Spinal cord (tissue), 10 donors: ENCODE data around the gene CRYL1. TPM values are rescaled to one million over a fixed set of nuclear protein-coding genes. Genes with fewer than 3 reads are reported as not detected.

ENCODE experiments used
- DNase-seq, 6 donors: peaks; one replicate each; pipeline versions ENCODE4 v3.0.0 to v3.0.0-alpha.2; 2013 to 2015; ENCODE audit warnings: low spot score in 6 of 6, low read depth in 4 of 6
- H3K27ac ChIP-seq: one replicate; pipeline ENCODE4 v1.5.1; 2013; ENCODE audit warnings: low read depth, low read length, control low read depth
- H3K27me3 ChIP-seq: one replicate; pipeline ENCODE4 v1.6.1; 2013; ENCODE audit warnings: low read length; ENCODE audit not compliant: control insufficient read depth, insufficient read depth
- H3K36me3 ChIP-seq: one replicate; pipeline ENCODE4 v1.6.1; 2013; ENCODE audit warnings: low read length; ENCODE audit not compliant: control insufficient read depth, insufficient read depth
- H3K4me1 ChIP-seq: one replicate; pipeline ENCODE4 v1.6.1; 2013; ENCODE audit warnings: low read length; ENCODE audit not compliant: control insufficient read depth, insufficient read depth
- H3K4me3 ChIP-seq: one replicate; pipeline ENCODE4 v1.5.1; 2013; ENCODE audit warnings: low read depth, low read length, control low read depth
- H3K9me3 ChIP-seq: one replicate; pipeline ENCODE4 v1.6.1; 2013; ENCODE audit warnings: low read length; ENCODE audit not compliant: control insufficient read depth, insufficient read depth
- WGBS: methylation state at CpG from one replicate; pipeline ENCODE4 v1.1.5; 2013; ENCODE audit warnings: missing lambda C conversion rate; ENCODE audit not compliant: insufficient coverage; 5-methylcytosine and 5-hydroxymethylcytosine counted together
- polyA plus RNA-seq, 2 donors: library from polyadenylated mRNA; unstranded; fragments of 120-200 nt; gene quantifications; one replicate each; pipeline ENCODE4 v1.2.1, GENCODE V29; 2013; ENCODE audit not compliant: insufficient read length in 2 of 2
- total RNA-seq, 2 donors: library from RNA; depleted of rRNA in 1 of 2; stranded (reverse); fragments of 120-200 nt in 1 of 2; fragments of >200 nt in 1 of 2; gene quantifications; one replicate each; pipeline versions ENCODE4 v1.2.3 to v1.2.4, GENCODE V29; 2013 to 2014
- donor health status: healthy.

The CRYL1 gene
- total and polyA plus RNA-seq, 4 donors, result 43.9 to 60.0 (median 52.6) TPM

DNA sequence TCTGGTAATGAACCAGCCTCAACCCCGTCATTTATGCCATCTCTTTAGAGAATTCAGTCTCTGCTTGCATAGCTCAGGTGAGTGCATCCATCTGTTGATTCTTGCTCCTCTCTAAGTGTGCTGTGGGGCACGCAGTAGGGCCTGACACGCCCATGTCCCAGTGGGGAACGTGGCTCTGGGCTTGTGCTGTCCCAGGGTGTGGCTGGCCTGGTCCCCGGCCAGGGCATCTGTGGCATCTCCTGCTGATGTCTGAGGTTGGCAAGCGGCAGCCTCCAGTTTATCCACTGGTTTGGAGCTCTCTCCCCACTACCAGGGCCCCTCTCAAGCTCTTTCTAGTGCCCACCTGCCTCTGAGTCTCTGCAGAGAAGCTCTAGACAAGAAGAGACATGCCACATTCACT is 146.9 kb downstream of the CRYL1 start:
- H3K36me3 ChIP-seq, result no peaks in the 10 kb centered on the region
- H3K4me1 ChIP-seq, result no peaks in the 10 kb centered on the region
- 83% methylated on average over 5 of the region's 6 CpGs for WGBS
- no peak overlapping the region for H3K4me3 ChIP-seq
- H3K9me3 ChIP-seq, result no peaks in the 10 kb centered on the region
- no peak overlapping the region for H3K27ac ChIP-seq
- H3K27me3 ChIP-seq, result no peaks in the 10 kb centered on the region
- no peak for DNase-seq

DNA sequence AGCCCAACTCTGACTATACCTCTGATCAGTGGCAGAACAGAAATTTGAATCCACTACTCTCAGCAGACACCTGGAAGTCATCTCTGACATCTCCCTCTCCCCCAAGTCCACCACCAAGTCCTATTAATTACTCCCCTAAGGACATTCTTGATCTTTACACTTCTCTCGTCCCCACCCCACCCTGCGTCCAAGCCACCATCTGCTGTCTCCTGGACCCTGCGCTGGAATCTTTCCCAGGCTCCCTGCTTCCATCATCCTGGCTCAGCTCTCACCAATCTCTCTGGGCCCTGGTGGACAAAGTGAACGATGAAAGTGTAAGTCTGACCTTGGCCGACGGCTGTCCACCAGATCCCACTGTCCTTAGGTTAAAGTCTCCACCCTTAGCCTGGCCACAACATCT is 147.9 kb downstream of the CRYL1 start:
- 92% methylated on average over 6 of the region's 6 CpGs for WGBS
- no peak overlapping the region for H3K27ac ChIP-seq
- no peaks in the 10 kb centered on the region for H3K4me1 ChIP-seq
- H3K4me3 ChIP-seq, result no peak overlapping the region
- DNase-seq, result no peak
- no peaks in the 10 kb centered on the region for H3K9me3 ChIP-seq
- H3K27me3 ChIP-seq, result no peaks in the 10 kb centered on the region
- no peaks in the 10 kb centered on the region for H3K36me3 ChIP-seq

DNA sequence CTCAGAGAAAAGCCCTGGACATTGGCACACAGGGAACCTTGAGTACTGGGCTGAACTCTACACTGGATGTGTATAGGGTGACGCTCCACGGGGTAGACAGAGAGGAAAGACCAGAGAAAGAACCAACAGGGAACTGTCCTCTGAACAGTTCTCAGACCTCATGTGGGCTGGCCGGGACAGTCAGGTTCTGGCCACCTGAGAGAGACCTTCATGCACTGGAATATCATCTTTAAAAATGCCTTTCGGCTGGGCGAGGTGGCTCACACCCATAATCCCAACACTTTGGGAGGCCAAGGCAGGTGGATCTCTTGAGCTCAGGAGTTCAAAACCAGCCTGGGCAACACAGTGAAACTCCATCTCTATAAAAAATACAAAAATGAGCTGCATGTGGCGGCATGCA is 149.8 kb downstream of the CRYL1 start:
- Histone ChIP-seq H3K27ac (no peak overlapping the region), H3K4me3 (no peak overlapping the region), H3K27me3 (no peaks in the 10 kb centered on the region), H3K4me1 (no peaks in the 10 kb centered on the region), H3K9me3 (no peaks in the 10 kb centered on the region), H3K36me3 (no peaks in the 10 kb centered on the region)
- DNase-seq, result no peak
- 90% methylated on average over 5 of the region's 6 CpGs for WGBS

DNA sequence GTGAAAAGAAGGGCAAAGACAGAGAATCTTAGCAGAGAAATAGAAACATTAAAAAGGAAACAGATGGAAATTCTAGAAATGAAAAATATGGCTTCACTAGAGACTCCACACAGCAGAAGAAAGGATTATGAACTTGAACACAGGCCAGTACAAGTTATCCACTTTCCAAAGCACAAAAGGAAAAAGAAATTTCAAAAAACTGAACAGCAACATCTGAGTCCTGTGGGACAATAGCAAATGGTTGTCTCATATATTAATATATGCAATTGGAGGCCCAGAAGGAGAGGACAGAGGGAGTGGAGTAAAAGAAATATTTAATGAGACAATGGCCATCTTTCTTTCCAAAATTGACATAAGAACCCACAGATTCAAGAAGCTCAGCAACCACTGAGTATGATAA is 151.8 kb downstream of the CRYL1 start:
- H3K4me3 ChIP-seq, result no peak overlapping the region
- H3K27ac ChIP-seq, result no peak overlapping the region
- DNase-seq, result no peak
- no peaks in the 10 kb centered on the region for H3K4me1 ChIP-seq
- H3K9me3 ChIP-seq, result no peaks in the 10 kb centered on the region
- no peaks in the 10 kb centered on the region for H3K36me3 ChIP-seq
- no peaks in the 10 kb centered on the region for H3K27me3 ChIP-seq

DNA sequence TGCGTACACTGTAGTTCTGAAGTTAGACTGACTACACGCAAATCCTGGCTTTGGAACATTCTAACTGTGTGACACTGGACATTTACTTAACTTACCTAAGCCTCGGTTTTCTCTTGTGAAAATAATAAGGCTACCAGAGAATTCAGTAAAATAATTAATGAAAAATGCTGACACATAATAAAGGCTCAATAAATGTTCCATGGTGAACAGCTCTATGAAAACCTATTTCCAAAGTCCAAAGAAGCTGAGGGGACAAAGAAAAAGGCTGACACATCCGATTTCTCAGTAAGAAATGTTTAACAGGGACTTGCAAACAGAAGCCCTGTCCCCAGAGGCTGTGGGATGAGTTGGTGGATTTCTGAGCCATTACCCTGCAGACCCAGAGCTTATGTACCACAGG is 153.8 kb downstream of the CRYL1 start:
- Histone ChIP-seq H3K4me3 (no peak overlapping the region), H3K9me3 (no peaks in the 10 kb centered on the region), H3K27me3 (no peaks in the 10 kb centered on the region), H3K27ac (no peak overlapping the region), H3K4me1 (no peaks in the 10 kb centered on the region), H3K36me3 (no peaks in the 10 kb centered on the region)
- WGBS, result 88% methylated on average over 1 of the region's 4 CpGs
- no peak for DNase-seq

DNA sequence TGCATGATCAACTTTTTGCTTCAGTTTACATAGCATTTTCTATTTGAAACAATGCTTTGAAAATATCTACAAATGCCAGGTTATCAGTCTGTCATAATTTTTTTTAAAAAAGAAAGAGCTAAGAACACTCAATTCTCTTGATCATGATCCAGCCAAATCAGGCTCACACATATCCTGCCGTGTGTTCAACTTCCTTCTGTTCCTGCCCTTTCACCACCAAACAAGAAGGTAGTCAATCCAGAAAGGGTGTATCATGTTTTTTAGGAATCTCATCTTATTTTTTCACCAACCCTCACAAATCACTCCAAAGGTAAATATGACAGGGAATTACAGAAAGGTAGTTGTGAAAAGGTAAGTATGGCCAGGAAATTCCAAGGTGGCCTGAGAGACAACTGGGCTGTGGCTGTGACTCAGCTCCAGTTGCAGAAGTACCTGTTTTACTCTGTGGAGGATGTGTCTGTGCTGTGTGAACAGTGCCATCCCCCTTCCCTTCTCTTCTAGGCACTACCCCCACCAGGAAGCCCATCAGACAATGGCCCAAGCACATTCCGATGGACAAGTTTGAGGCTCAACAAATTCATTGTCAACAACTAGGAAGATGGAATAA is 154.7 kb downstream of the CRYL1 start:
- DNase-seq, result no peak
- Histone ChIP-seq H3K36me3 (no peaks in the 10 kb centered on the region), H3K9me3 (no peaks in the 10 kb centered on the region), H3K4me3 (no peak overlapping the region), H3K27ac (no peak overlapping the region), H3K27me3 (no peaks in the 10 kb centered on the region), H3K4me1 (no peaks in the 10 kb centered on the region)
- WGBS, result 100% methylated on average over 1 of the region's 2 CpGs

DNA sequence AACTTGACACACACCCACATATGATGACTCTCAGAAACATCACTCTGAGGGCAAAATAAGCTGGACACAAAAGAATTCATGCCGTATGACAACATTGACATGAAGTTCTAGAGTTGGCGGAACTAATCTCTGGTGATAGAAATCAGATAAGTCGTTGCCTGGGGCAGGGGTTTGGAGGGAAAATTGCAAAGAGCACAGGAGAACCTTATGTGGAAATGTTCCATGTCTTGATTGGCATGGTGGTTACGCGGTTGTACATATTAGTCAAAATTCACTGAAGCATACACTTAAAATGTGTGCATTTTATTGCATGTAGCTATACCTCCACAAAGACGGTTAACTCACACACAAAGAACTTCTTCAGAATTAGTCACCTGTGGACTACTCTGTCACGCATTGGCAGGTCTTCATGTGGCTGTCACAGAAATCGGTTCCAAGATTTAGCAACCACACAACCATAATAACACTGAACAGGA is 155.7 kb downstream of the CRYL1 start:
- Histone ChIP-seq H3K27ac (no peak overlapping the region), H3K4me1 (no peaks in the 10 kb centered on the region), H3K4me3 (no peak overlapping the region), H3K9me3 (no peaks in the 10 kb centered on the region), H3K27me3 (no peaks in the 10 kb centered on the region), H3K36me3 (no peaks in the 10 kb centered on the region)
- DNase-seq, result no peak
- WGBS, result 98% methylated on average over 5 of the region's 8 CpGs

DNA sequence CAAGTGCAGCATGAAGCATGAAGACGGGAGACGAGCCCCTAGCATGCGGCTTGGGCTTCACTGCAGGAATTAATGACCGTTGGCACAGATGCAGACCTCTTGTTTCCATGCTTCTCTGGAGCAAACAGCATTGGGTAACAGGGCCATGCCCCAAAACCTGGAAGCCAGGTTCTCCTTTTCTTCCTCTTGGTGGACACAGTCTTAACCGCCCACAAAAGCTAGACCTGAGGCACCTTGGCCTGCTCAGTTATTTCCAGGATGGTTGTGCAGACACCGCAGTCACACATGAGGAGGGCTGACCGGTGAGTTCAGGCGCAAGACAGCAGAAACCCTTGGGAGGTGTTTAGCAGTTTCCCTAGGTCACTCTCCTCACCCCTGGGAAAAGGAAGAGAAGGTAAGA is 159.6 kb downstream of the CRYL1 start:
- Histone ChIP-seq H3K9me3 (no peaks in the 10 kb centered on the region), H3K4me1 (peaks cover 9% of the 10 kb centered on the region), H3K27me3 (no peaks in the 10 kb centered on the region), H3K27ac (no peak overlapping the region), H3K4me3 (no peak overlapping the region), H3K36me3 (no peaks in the 10 kb centered on the region)
- no peak for DNase-seq
- 78% methylated on average over 6 of the region's 8 CpGs for WGBS

DNA sequence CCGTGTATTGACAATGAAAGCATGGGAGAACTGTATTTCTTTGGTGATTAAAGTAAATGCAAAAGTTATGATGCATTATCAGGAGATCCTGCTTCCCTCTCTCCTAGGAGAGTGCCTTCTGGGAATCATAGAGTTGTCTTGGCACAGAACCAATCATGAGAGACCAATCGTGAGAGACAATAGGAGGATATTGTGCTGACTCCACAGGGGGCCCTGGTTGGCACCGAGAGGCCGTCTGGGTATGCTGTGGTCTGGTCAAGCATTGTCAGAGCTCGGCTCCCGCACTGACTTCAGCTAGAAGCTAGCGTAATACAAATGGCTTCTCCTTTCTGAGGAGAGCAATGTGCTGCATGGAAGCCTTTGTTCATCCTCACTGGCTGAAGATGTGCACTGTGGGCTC is 162.1 kb downstream of the CRYL1 start:
- Histone ChIP-seq H3K36me3 (no peaks in the 10 kb centered on the region), H3K27ac (no peak overlapping the region), H3K4me1 (peaks cover 9% of the 10 kb centered on the region), H3K9me3 (no peaks in the 10 kb centered on the region), H3K27me3 (no peaks in the 10 kb centered on the region), H3K4me3 (no peak overlapping the region)
- 14% methylated on average over 7 of the region's 7 CpGs for WGBS
- DNase-seq, result peak in 1 of 6 donors; percentile 38

DNA sequence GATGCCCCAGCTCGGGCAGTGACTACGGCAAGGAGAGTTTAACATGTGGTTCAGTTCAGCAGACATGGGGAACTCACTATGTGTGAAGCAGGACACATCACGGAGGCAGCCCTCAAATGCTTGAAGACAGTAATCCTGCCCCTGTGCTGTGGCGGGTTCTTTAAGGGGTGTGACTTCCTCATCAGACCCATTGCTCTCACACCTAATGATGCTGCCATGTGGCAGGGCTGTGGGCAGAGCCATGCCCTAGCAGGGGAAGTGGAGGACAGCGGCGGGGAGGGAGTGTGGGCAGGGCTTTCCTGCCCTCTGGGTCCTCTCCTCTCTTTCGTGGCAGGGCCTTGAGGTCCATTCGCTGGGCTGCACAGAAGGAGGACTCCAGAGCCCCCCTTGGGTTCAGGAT is 162.5 kb downstream of the CRYL1 start:
- WGBS, result 88% methylated on average over 7 of the region's 8 CpGs

More for the DNA sequence above, 162.5 kb downstream of the CRYL1 start:
- no peaks in the 10 kb centered on the region for H3K9me3 ChIP-seq
- H3K4me1 ChIP-seq, result peaks cover 9% of the 10 kb centered on the region
- H3K4me3 ChIP-seq, result no peak overlapping the region
- H3K36me3 ChIP-seq, result no peaks in the 10 kb centered on the region
- H3K27ac ChIP-seq, result no peak overlapping the region
- H3K27me3 ChIP-seq, result no peaks in the 10 kb centered on the region
- DNase-seq, result no peak
